CD4-positive, CD25-positive, alpha-beta regulatory T cell (primary cell): ENCODE results near the gene SNAPC5. TPM values are rescaled to one million over a fixed set of nuclear protein-coding genes. Genes with fewer than 3 reads are reported as not detected.

ENCODE experiments used
- ATAC-seq, 2 donors: fragments of 150-1000 bp; cut with Tn5 transposase; one replicate each; pipeline ENCODE4 v1.10.0; 2021; ENCODE audit warnings: low read depth in 2 of 2, moderate number of reproducible peaks in 2 of 2, moderate library complexity in 1 of 2
- DNase-seq, 3 donors: peaks; one replicate each; pipeline versions ENCODE4 v3.0.0 to v3.0.0-alpha.2; 2012 to 2022; ENCODE audit warnings: mixed read lengths in 1 of 3
- H3K27ac ChIP-seq: one replicate; pipeline ENCODE4 v1.7.0; 2013; ENCODE audit warnings: mild to moderate bottlenecking, low read length; ENCODE audit not compliant: insufficient read depth, poor library complexity, severe bottlenecking
- H3K27me3 ChIP-seq: one replicate; pipeline ENCODE4 v1.7.0; 2013; ENCODE audit warnings: low read length; ENCODE audit not compliant: control insufficient read depth, insufficient read depth
- H3K36me3 ChIP-seq: one replicate; pipeline ENCODE4 v1.7.0; 2013; ENCODE audit warnings: mild to moderate bottlenecking, low read length, moderate library complexity; ENCODE audit not compliant: control insufficient read depth, insufficient read depth
- H3K4me1 ChIP-seq: 2 replicates; pipeline ENCODE4 v1.7.0; 2013; ENCODE audit warnings: mild to moderate bottlenecking, low read length; ENCODE audit not compliant: insufficient read depth, control insufficient read depth, poor library complexity, severe bottlenecking
- H3K4me3 ChIP-seq: one replicate; pipeline ENCODE4 v1.7.0; 2013; ENCODE audit warnings: low read depth, mild to moderate bottlenecking, low read length, moderate library complexity
- H3K9me3 ChIP-seq, 2 experiments: 1 replicate in 1 of 2; 2 replicates in 1 of 2; pipeline ENCODE4 v1.7.0; 2013; ENCODE audit warnings: low read length in 2 of 2, mild to moderate bottlenecking in 1 of 2, moderate library complexity in 1 of 2; ENCODE audit not compliant: control insufficient read depth in 2 of 2
- H3K27ac Mint-ChIP-seq, 3 donors: one replicate each; pipeline ENCODE4 v1.8.0; 2020 to 2022; ENCODE audit warnings: mild to moderate bottlenecking in 3 of 3, mixed read lengths in 3 of 3, moderate library complexity in 2 of 3
- H3K27me3 Mint-ChIP-seq: one replicate; pipeline ENCODE4 v1.8.0; 2022; ENCODE audit warnings: mild to moderate bottlenecking, mixed read lengths
- H3K36me3 Mint-ChIP-seq: one replicate; pipeline ENCODE4 v1.8.0; 2020; ENCODE audit warnings: mixed read lengths
- H3K4me1 Mint-ChIP-seq, 4 donors: one replicate each; pipeline ENCODE4 v1.8.0; 2020 to 2022; ENCODE audit warnings: mixed read lengths in 4 of 4, mild to moderate bottlenecking in 1 of 4
- H3K4me3 Mint-ChIP-seq, 4 donors: one replicate each; pipeline ENCODE4 v1.8.0; 2020 to 2022; ENCODE audit warnings: mild to moderate bottlenecking in 4 of 4, mixed read lengths in 4 of 4, moderate library complexity in 3 of 4
- H3K9me3 Mint-ChIP-seq, 7 donors: one replicate each; pipeline ENCODE4 v1.8.0; 2020 to 2022; ENCODE audit warnings: mixed read lengths in 7 of 7, mild to moderate bottlenecking in 3 of 7, moderate library complexity in 2 of 7
- polyA plus RNA-seq, 4 donors: library from polyadenylated mRNA; unstranded; fragments of 300-500 nt; fragmentation: Illumina TruSeq; gene quantifications; one replicate each; pipeline ENCODE4 v1.2.3, GENCODE V29; 2021
- total RNA-seq: library from RNA; stranded (reverse); gene quantifications from one replicate; pipeline ENCODE4 v1.2.3, GENCODE V29; 2022

Gene SNAPC5
- total and polyA plus RNA-seq, 5 donors from 2014 or later: 25.6 to 80.9 (median 64.6) TPM

- Histone ChIP-seq H3K27ac (no peak overlapping the region), H3K27me3 (no peaks in the 10 kb centered on the region), H3K4me1 (no peaks in the 10 kb centered on the region), H3K9me3 (no peaks in the 10 kb centered on the region), H3K4me3 (no peak overlapping the region), H3K36me3 (peaks cover 83% of the 10 kb centered on the region)
- ATAC-seq (no peak), DNase-seq (no peak)
- H3K27me3 Mint-ChIP-seq: no peaks in the 10 kb centered on the region
- peaks cover 37% of the 10 kb centered on the region for H3K36me3 Mint-ChIP-seq
- peaks cover 0 to 11% (median 4%) of the 10 kb centered on the region in 4 donors for H3K4me1 Mint-ChIP-seq
- peak overlapping the region in 2 of 3 donors; percentile 38 to 58 for H3K27ac Mint-ChIP-seq
- no peaks in the 10 kb centered on the region for H3K9me3 Mint-ChIP-seq
- H3K4me3 Mint-ChIP-seq: no peak overlapping the region
Measured at GRCh38 chr15:66488525-66488924, 9.0 kb downstream of the SNAPC5 start.

- Histone ChIP-seq H3K27me3 (no peaks in the 10 kb centered on the region), H3K36me3 (peaks cover 77% of the 10 kb centered on the region), H3K9me3 (no peaks in the 10 kb centered on the region), H3K27ac (no peak overlapping the region), H3K4me1 (no peaks in the 10 kb centered on the region), H3K4me3 (no peak overlapping the region)
- H3K27ac Mint-ChIP-seq: peak overlapping the region in 1 of 3 donors; percentile 26
- peaks cover 0 to 11% (median 6%) of the 10 kb centered on the region in 4 donors for H3K4me1 Mint-ChIP-seq
- H3K9me3 Mint-ChIP-seq: no peaks in the 10 kb centered on the region
- no peak for ATAC-seq
- H3K4me3 Mint-ChIP-seq: no peak overlapping the region
- H3K27me3 Mint-ChIP-seq: no peaks in the 10 kb centered on the region
- no peak for DNase-seq
- peaks cover 43% of the 10 kb centered on the region for H3K36me3 Mint-ChIP-seq
Measured at GRCh38 chr15:66486887-66487286, 10.7 kb downstream of the SNAPC5 start.

DNA sequence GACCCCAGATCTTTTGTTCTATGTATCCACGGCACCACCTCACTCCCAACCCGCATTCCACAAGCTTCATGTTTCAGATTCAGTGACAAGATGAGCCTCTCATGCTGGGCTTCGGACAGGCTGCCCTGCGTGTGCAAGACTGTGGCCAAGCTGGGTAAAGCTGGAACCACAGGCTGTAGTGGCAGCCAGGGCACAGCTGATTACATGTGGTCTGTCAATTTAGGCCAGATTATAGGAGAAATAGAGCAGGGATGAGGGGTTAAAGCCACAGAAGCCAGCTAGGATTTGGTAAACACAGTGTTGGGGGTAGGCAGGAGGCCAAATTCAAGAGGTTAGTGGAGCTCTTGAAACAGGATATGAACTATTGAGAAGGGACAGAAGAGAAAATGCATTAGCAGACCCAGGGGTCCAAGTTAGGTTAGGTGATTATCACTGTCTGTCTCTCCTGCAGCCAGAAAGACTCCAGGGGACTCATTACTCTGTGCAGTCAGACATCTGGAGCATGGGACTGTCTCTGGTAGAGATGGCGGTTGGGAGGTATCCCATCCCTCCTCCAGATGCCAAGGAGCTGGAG lies 12.9 kb downstream of the SNAPC5 start:
- Mint-ChIP-seq H3K4me3 (no peak overlapping the region), H3K9me3 (no peaks in the 10 kb centered on the region), H3K27ac (peak overlapping the region in 2 of 3 donors; percentile 42 to 74), H3K36me3 (peaks cover 43% of the 10 kb centered on the region), H3K4me1 (peaks cover 0 to 8% (median 6%) of the 10 kb centered on the region in 4 donors), H3K27me3 (no peaks in the 10 kb centered on the region)
- no peaks in the 10 kb centered on the region for H3K4me1 ChIP-seq
- no peak overlapping the region for H3K4me3 ChIP-seq
- DNase-seq (no peak), ATAC-seq (no peak)
- H3K36me3 ChIP-seq: peaks cover 68% of the 10 kb centered on the region
- H3K27ac ChIP-seq: no peak overlapping the region
- no peaks in the 10 kb centered on the region for H3K9me3 ChIP-seq
- H3K27me3 ChIP-seq: no peaks in the 10 kb centered on the region

DNA sequence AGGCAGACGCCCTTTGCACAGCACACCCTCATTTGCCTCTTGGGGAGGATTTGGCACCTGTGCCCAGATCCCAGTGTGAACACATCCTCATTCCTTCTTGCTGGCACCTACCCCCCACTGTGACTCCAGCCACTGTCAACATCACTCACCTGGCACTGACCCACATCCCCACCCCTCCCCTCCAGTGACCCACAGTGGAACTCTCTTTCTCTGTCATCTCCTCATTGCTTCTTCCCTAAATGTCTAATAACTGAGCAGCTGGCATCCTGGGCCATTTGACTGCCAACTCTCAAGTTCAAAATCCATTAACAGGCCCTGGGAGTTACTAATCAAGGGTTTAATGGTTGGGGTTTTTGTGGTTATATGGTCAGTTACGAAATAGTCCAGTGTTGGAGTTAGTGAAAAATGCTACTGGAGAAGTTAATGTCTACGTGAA lies 14.4 kb downstream of the SNAPC5 start:
- no peaks in the 10 kb centered on the region for H3K9me3 Mint-ChIP-seq
- peak overlapping the region in 1 of 3 donors; percentile 79 for H3K27ac Mint-ChIP-seq

GRCh38 chr15:66482539-66482938 lies 15.0 kb downstream of the SNAPC5 start:
- peak overlapping the region in 2 of 3 donors; percentile 33 to 79 for H3K27ac Mint-ChIP-seq
- H3K4me1 Mint-ChIP-seq: peaks cover 0 to 14% (median 6%) of the 10 kb centered on the region in 4 donors
- H3K4me3 ChIP-seq: no peak overlapping the region

More for the DNA sequence above, 14.4 kb downstream of the SNAPC5 start:
- Histone ChIP-seq H3K36me3 (peaks cover 54% of the 10 kb centered on the region), H3K4me1 (no peaks in the 10 kb centered on the region), H3K27me3 (no peaks in the 10 kb centered on the region), H3K4me3 (no peak overlapping the region), H3K27ac (no peak overlapping the region), H3K9me3 (no peaks in the 10 kb centered on the region)
- no peak overlapping the region for H3K4me3 Mint-ChIP-seq
- H3K4me1 Mint-ChIP-seq: peaks cover 0 to 14% (median 6%) of the 10 kb centered on the region in 4 donors
- ATAC-seq: no peak
- DNase-seq: no peak
- H3K36me3 Mint-ChIP-seq: peaks cover 45% of the 10 kb centered on the region
- H3K27me3 Mint-ChIP-seq: no peaks in the 10 kb centered on the region

DNA sequence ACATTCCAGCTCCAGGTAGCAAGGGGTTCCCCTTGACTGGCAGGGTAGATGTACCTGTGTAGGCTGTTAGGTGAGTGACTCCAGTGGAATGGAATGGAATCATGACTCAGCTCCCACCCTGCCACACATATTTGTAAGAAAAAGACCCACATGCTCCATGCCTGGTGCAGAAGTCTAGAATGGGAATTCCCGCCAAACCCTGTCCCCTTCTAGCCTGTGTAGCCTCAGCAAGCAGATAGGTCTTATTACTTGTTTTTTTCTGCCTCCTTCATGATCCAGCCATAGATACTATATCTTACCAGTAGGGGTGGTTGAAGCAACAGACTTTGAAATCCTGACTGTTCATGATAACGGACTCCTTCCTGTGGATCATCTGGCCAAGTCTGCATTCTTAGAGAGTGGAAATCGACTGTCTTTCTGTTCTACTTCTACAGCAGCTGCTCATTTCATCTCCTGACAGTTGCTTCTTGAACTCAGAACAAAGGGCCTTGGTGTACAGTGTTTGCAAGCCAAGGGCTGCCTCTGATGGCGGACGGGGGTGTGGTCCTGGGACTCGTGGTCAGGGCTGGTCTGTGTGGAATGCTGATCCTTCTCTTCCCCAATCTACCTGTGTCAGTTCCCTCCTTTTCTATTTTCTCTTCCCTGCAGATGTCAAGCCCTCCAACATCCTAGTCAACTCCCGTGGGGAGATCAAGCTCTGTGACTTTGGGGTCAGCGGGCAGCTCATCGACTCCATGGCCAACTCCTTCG lies 16.3 kb downstream of the SNAPC5 start:
- Histone ChIP-seq H3K27ac (no peak overlapping the region), H3K4me1 (no peaks in the 10 kb centered on the region), H3K27me3 (no peaks in the 10 kb centered on the region), H3K36me3 (peaks cover 37% of the 10 kb centered on the region), H3K4me3 (no peak overlapping the region), H3K9me3 (no peaks in the 10 kb centered on the region)
- ATAC-seq: no peak
- peaks cover 2 to 17% (median 10%) of the 10 kb centered on the region in 4 donors for H3K4me1 Mint-ChIP-seq
- H3K4me3 Mint-ChIP-seq: no peak overlapping the region
- H3K36me3 Mint-ChIP-seq: peaks cover 38% of the 10 kb centered on the region
- H3K27ac Mint-ChIP-seq: peak overlapping the region in 2 of 3 donors; percentile 33 to 62
- H3K27me3 Mint-ChIP-seq: no peaks in the 10 kb centered on the region
- no peak for DNase-seq
- no peaks in the 10 kb centered on the region for H3K9me3 Mint-ChIP-seq

More at GRCh38 chr15:66482539-66482938, 15.0 kb downstream of the SNAPC5 start:
- no peak for ATAC-seq
- Histone ChIP-seq H3K4me1 (no peaks in the 10 kb centered on the region), H3K27me3 (no peaks in the 10 kb centered on the region), H3K27ac (no peak overlapping the region), H3K9me3 (no peaks in the 10 kb centered on the region), H3K36me3 (peaks cover 48% of the 10 kb centered on the region)
- Mint-ChIP-seq H3K36me3 (peaks cover 39% of the 10 kb centered on the region), H3K27me3 (no peaks in the 10 kb centered on the region), H3K4me3 (no peak overlapping the region), H3K9me3 (no peaks in the 10 kb centered on the region)
- DNase-seq: no peak

- Histone ChIP-seq H3K36me3 (peaks cover 31% of the 10 kb centered on the region), H3K27me3 (no peaks in the 10 kb centered on the region), H3K9me3 (no peaks in the 10 kb centered on the region), H3K4me3 (no peak overlapping the region), H3K4me1 (no peaks in the 10 kb centered on the region), H3K27ac (no peak overlapping the region)
- DNase-seq (no peak), ATAC-seq (no peak)
- Mint-ChIP-seq H3K4me3 (no peak overlapping the region), H3K27ac (peak overlapping the region; percentile 12 to 63 (median 25)), H3K4me1 (peaks cover 4 to 24% (median 14%) of the 10 kb centered on the region in 4 donors), H3K9me3 (no peaks in the 10 kb centered on the region), H3K27me3 (no peaks in the 10 kb centered on the region), H3K36me3 (peaks cover 42% of the 10 kb centered on the region)
Measured at GRCh38 chr15:66480267-66480666, 17.3 kb downstream of the SNAPC5 start.
